ENCODE results near the gene NLRC5. TPM values are rescaled to one million over a fixed set of nuclear protein-coding genes. Genes with fewer than 3 reads are reported as not detected.

NLRC5 gene
- 37.2 TPM for total RNA-seq

GRCh38 chr16:56988948-56989945 is at the start of gene NLRC5:
NLRC5 (plus strand) TSS chr16:56989557; CDS start chr16:57020713, 31,156 bp downstream.
- DNase-seq (ENCODE audit: low spot score), result peak; percentile 91

- no peak for DNase-seq (ENCODE audit: low spot score)
Measured at GRCh38 chr16:56939801-56940200, 49.6 kb upstream of the NLRC5 start.

- no peak for DNase-seq (ENCODE audit: low spot score)
Measured at GRCh38 chr16:56941092-56941491, 48.3 kb upstream of the NLRC5 start.

GRCh38 chr16:56941856-56942331 is 47.5 kb upstream of the NLRC5 start:
- no peak for DNase-seq (ENCODE audit: low spot score)

GRCh38 chr16:56943761-56944375 is 45.5 kb upstream of the NLRC5 start:
- no peak for DNase-seq (ENCODE audit: low spot score)

GRCh38 chr16:56944954-56945839 is 44.2 kb upstream of the NLRC5 start:
- DNase-seq (ENCODE audit: low spot score), result no peak

- no peak for DNase-seq (ENCODE audit: low spot score)
Measured at GRCh38 chr16:56945847-56946527, 43.4 kb upstream of the NLRC5 start.

GRCh38 chr16:56946767-56947603 is 42.4 kb upstream of the NLRC5 start:
- no peak for DNase-seq (ENCODE audit: low spot score)

GRCh38 chr16:56947604-56947995 is 41.8 kb upstream of the NLRC5 start:
- no peak for DNase-seq (ENCODE audit: low spot score)

- no peak for DNase-seq (ENCODE audit: low spot score)
Measured at GRCh38 chr16:56948234-56948633, 41.1 kb upstream of the NLRC5 start.

GRCh38 chr16:56950051-56950450 is 39.3 kb upstream of the NLRC5 start:
- no peak for DNase-seq (ENCODE audit: low spot score)

- no peak for DNase-seq (ENCODE audit: low spot score)
Measured at GRCh38 chr16:56950455-56950854, 38.9 kb upstream of the NLRC5 start.

GRCh38 chr16:56950881-56951771 is 38.2 kb upstream of the NLRC5 start:
- DNase-seq (ENCODE audit: low spot score), result no peak

GRCh38 chr16:56953006-56953405 is 36.4 kb upstream of the NLRC5 start:
- DNase-seq (ENCODE audit: low spot score), result no peak

- DNase-seq (ENCODE audit: low spot score), result no peak
Measured at GRCh38 chr16:56956076-56956475, 33.3 kb upstream of the NLRC5 start.

- DNase-seq (ENCODE audit: low spot score), result no peak
Measured at GRCh38 chr16:56956756-56957155, 32.6 kb upstream of the NLRC5 start.

- DNase-seq (ENCODE audit: low spot score), result no peak
Measured at GRCh38 chr16:56960681-56961281, 28.6 kb upstream of the NLRC5 start.

GRCh38 chr16:56961386-56961785 is 28.0 kb upstream of the NLRC5 start:
- DNase-seq (ENCODE audit: low spot score), result no peak

GRCh38 chr16:56961851-56962281 is 27.5 kb upstream of the NLRC5 start, which contains the start of gene CETP:
CETP (plus strand) TSS chr16:56961950; CDS start chr16:56961980, 30 bp downstream.
- DNase-seq (ENCODE audit: low spot score), result no peak

Data from mucosa of gallbladder (tissue), 1 donor.